Kidney (tissue), 14 donors: ENCODE results near the gene MATN1. TPM values are rescaled to one million over a fixed set of nuclear protein-coding genes. Genes with fewer than 3 reads are reported as not detected.
"Not testable (repeated sequence)": the region's sequence is repeated elsewhere in the genome, so short reads cannot be mapped to it uniquely, and the experiment has no call there.

Experiments used
- DNase-seq, 5 donors: peaks; one replicate each; pipeline ENCODE4 v3.0.0-alpha.2; 2013 to 2020
- FAIRE-seq: peaks from 2 replicates; lab custom pipeline; 2012; peaks lifted over from hg19 to GRCh38; lab: Jason Lieb, UNC
- H3K27ac ChIP-seq, 2 donors: one replicate each; pipeline ENCODE4 v1.7.0; 2013; ENCODE audit warnings: low read depth in 2 of 2, low read length in 2 of 2, inconsistent platforms in 1 of 2
- H3K27me3 ChIP-seq: one replicate; pipeline ENCODE4 v1.7.1; 2013; ENCODE audit warnings: low read length, inconsistent platforms; ENCODE audit not compliant: control insufficient read depth, insufficient read depth
- H3K36me3 ChIP-seq, 3 donors: one replicate each; pipeline versions ENCODE4 v1.7.0 to v1.7.1; 2013; ENCODE audit warnings: low read length in 3 of 3, control low read depth in 1 of 3, inconsistent platforms in 1 of 3; ENCODE audit not compliant: insufficient read depth in 3 of 3, control insufficient read depth in 2 of 3
- H3K4me1 ChIP-seq, 3 donors: one replicate each; pipeline versions ENCODE4 v1.7.0 to v1.7.1; 2013; ENCODE audit warnings: low read length in 3 of 3, inconsistent platforms in 1 of 3, low read depth in 1 of 3; ENCODE audit not compliant: control insufficient read depth in 2 of 3, insufficient read depth in 2 of 3
- H3K4me3 ChIP-seq, 3 donors: one replicate each; pipeline versions ENCODE4 v1.7.0 to v1.8.1; 2013; ENCODE audit warnings: low read length in 3 of 3, control low read depth in 1 of 3, inconsistent platforms in 1 of 3
- H3K9ac ChIP-seq, 3 donors: one replicate each; pipeline versions ENCODE4 v1.7.0 to v1.7.1; 2013; ENCODE audit warnings: low read length in 3 of 3, control low read depth in 1 of 3, inconsistent platforms in 1 of 3
- H3K9me3 ChIP-seq, 3 donors: one replicate each; pipeline versions ENCODE4 v1.7.0 to v1.7.1; 2013; ENCODE audit warnings: low read length in 3 of 3, control low read depth in 1 of 3, inconsistent platforms in 1 of 3; ENCODE audit not compliant: control insufficient read depth in 2 of 3, insufficient read depth in 1 of 3
- CTCF ChIP-seq: IDR thresholded peaks from 3 replicates; pipeline ENCODE4 v1.5.1; 2012; ENCODE audit warnings: mild to moderate bottlenecking, moderate library complexity, borderline replicate concordance; ENCODE audit not compliant: insufficient read depth; ENCODE audit errors: extremely low read depth
- intact Hi-C: fragments of 100-400 bp; cut with DNase I; formaldehyde crosslinking; loops from one replicate; pipeline ENCODE4 v1.11.1; 2022
- polyA plus RNA-seq: library from polyadenylated mRNA; stranded (reverse); fragments of 350-450 nt; fragmentation: Illumina TruSeq; extraction: RNeasy Lipid Tissue Mini Kit (QIAGEN cat#74804); gene quantifications from one replicate; pipeline ENCODE4 v1.2.3, GENCODE V29; 2014; ENCODE audit warnings: low read depth, low replicate concordance; ENCODE audit not compliant: insufficient read depth
- total RNA-seq: library from RNA; stranded (reverse); fragmentation: NEBNext Ultra II Directional; extraction: Animal tissue kit (Norgen Biotek cat#: 25700); gene quantifications from one replicate; pipeline ENCODE4 v1.2.1, GENCODE V29; 2021
- donor health status: control.
- donor health status: control.
- donor health status: control.
- donor health status: control.
- donor health status: control.
- donor health status: DM: yes; HTN: yes; CAD: no.
- donor health status: Normal renal cell carcinoma (clear cell type).

The MATN1 gene
- total and polyA plus RNA-seq, 2 donors from 2014 or later = 0.13 TPM; not detected in 1

DNA sequence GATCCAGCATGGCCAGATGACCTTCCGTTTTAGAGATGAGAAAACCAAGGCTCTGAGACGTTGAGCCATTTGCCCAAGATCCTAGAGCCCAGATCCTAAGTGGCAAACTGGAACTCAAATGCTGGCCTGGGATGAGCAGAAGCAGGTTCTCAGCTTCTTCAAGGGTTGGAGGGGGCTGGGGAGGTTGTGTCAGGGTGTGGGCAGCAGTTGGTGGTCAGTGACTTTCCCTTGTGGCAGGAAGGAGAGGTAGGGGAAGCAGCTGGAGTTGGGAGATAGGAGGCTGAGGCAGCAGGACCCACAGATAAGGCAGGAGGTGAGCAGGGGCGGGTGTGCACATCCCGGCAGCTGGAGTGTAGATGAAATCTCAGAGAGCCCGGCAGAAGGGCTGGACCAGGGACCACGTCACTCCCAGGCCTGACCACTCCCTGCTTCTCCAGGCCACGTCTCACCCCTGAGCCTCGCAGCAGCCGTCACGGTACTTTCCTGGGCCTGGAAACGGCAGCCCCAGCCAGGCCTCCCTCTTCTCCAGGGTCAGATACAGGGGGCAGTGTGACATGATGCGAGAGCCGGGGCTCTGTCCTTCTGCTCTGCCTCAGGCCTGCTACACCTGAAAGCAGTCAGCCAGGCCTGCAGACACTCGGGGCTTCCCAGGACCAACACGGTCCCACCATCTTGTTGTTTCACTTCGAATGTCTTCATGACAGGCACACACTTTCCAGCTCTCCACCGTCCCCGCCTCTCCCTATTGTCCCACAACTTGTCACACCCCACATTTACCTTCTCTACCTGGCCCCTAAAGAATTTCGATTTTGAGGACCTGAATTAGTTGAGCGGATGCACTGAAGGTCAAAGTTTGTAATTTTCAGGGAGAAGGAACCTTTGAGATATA is 45.7 kb upstream of the MATN1 start:
- FAIRE-seq = no peak
- intact Hi-C loops = no loop called here
- H3K36me3 ChIP-seq = no peaks in the 10 kb centered on the region

DNA sequence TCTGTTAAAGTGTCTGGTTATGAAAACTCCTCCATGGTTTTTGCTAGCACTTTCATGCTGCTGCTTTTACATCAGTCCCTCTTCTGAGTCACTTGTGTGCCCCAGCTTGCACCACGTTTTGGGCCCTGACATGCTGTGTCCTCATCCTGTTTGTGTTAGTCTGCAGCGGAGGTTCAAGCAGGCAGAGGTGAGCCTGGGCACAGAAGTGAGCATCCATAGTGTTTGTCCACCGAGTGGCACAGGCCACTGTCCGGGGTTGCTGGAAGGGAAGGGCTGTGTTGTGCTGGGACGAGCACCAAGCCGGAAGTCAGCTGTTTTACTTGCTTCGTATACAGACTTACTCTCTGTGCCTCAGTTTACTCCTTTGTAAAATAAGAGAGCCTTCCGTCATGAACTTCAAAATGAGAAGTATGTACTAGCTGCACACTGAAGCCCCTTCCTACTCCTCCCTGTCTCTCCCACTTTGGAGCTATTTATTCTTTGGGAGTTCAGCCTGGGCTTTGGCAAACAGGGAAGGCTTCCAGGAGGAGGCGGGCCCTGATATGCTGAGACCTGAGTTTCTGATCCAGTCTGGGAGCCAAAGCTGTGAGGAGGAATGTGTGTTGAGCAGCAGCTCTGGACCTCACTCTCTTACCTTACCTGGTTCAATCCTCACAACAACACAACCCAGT is 44.9 kb upstream of the MATN1 start:
- Histone ChIP-seq H3K36me3 (no peaks in the 10 kb centered on the region), H3K4me3 (no peak overlapping the region), H3K9me3 (no peaks in the 10 kb centered on the region), H3K9ac (no peak overlapping the region), H3K4me1 (no peaks in the 10 kb centered on the region), H3K27me3 (no peaks in the 10 kb centered on the region), H3K27ac (no peak overlapping the region)
- TF ChIP-seq CTCF = no peak
- DNase-seq (no peak), FAIRE-seq (no peak)
- intact Hi-C loops = no loop called here

More for the DNA sequence above, 45.7 kb upstream of the MATN1 start:
- DNase-seq = peak in 1 of 5 donors; percentile 42
- Histone ChIP-seq H3K4me3 (no peak overlapping the region), H3K27me3 (no peaks in the 10 kb centered on the region), H3K9ac (no peak overlapping the region), H3K9me3 (no peaks in the 10 kb centered on the region), H3K27ac (no peak overlapping the region), H3K4me1 (no peaks in the 10 kb centered on the region)
- TF ChIP-seq CTCF = no peak

GRCh38 chr1:30766948-30767347 is 43.6 kb upstream of the MATN1 start:
- H3K4me1 ChIP-seq, H3K4me3 ChIP-seq, H3K9ac ChIP-seq, H3K36me3 ChIP-seq, H3K9me3 ChIP-seq, H3K27me3 ChIP-seq, FAIRE-seq, DNase-seq, H3K27ac ChIP-seq, intact Hi-C loops: not testable (repeated sequence)
